HUDEP-2 (cell line): ENCODE data around the gene NMD3.
"Not testable (repeated sequence)": the region's sequence is repeated elsewhere in the genome, so short reads cannot be mapped to it uniquely, and the experiment has no call there.

Experiments used
- DNase-seq, 76 experiments: peaks; one replicate each; lab custom pipeline; 2025; ENCODE audit not compliant: unreplicated experiment in 76 of 76; lab: John Stamatoyannopoulos, UW

Gene NMD3

GRCh38 chr3:161220850-161221753, at the start of gene NMD3:
Gene NMD3 (plus strand): TSS chr3:161221311. CDS start chr3:161222014, 703 bp downstream.
- peak in 74 of 76 experiments; percentile 47 to 94 (median 82) for DNase-seq

GRCh38 chr3:161171639-161172552, 49.2 kb upstream of the NMD3 start:
- no peak for DNase-seq

GRCh38 chr3:161175506-161175905, 45.6 kb upstream of the NMD3 start:
- DNase-seq, result no peak

GRCh38 chr3:161177991-161178390, 43.1 kb upstream of the NMD3 start:
- DNase-seq, result no peak

- DNase-seq, result not testable (repeated sequence)
Measured at GRCh38 chr3:161181371-161181770, 39.7 kb upstream of the NMD3 start.

- DNase-seq, result no peak
Measured at GRCh38 chr3:161187046-161187445, 34.1 kb upstream of the NMD3 start.

GRCh38 chr3:161197855-161198850, 23.0 kb upstream of the NMD3 start:
- no peak for DNase-seq

- DNase-seq, result no peak
Measured at GRCh38 chr3:161199926-161200325, 21.2 kb upstream of the NMD3 start.

- DNase-seq, result no peak
Measured at GRCh38 chr3:161203485-161204098, 17.5 kb upstream of the NMD3 start.

- peak in 1 of 76 experiments; percentile 5 for DNase-seq
Measured at GRCh38 chr3:161208931-161209330, 12.2 kb upstream of the NMD3 start.

- DNase-seq, result no peak
Measured at GRCh38 chr3:161212171-161212771, 8.8 kb upstream of the NMD3 start.

GRCh38 chr3:161212906-161213305, 8.2 kb upstream of the NMD3 start:
- DNase-seq, result no peak

GRCh38 chr3:161213644-161214043, 7.5 kb upstream of the NMD3 start:
- DNase-seq, result no peak

- no peak for DNase-seq
Measured at GRCh38 chr3:161215185-161215584, 5.9 kb upstream of the NMD3 start.

- no peak for DNase-seq
Measured at GRCh38 chr3:161217496-161217895, 3.6 kb upstream of the NMD3 start.

- no peak for DNase-seq
Measured at GRCh38 chr3:161219495-161219894, 1.6 kb upstream of the NMD3 start.

GRCh38 chr3:161221806-161222600, 892 bp downstream of the NMD3 start:
- peak in 8 of 76 experiments; percentile 1 to 30 (median 6) for DNase-seq

- DNase-seq, result peak in 1 of 76 experiments; percentile 3
Measured at GRCh38 chr3:161222662-161223061, 1.6 kb downstream of the NMD3 start.
